Kidney (tissue), 14 donors: Measurements from ENCODE around the gene EXOC7. TPM values are rescaled to one million over a fixed set of nuclear protein-coding genes. Genes with fewer than 3 reads are reported as not detected.

Experiments used
- DNase-seq, 5 donors: peaks; one replicate each; pipeline ENCODE4 v3.0.0-alpha.2; 2013 to 2020
- FAIRE-seq: peaks from 2 replicates; lab custom pipeline; 2012; peaks lifted over from hg19 to GRCh38; lab: Jason Lieb, UNC
- H3K27ac ChIP-seq, 2 donors: one replicate each; pipeline ENCODE4 v1.7.0; 2013; ENCODE audit warnings: low read depth in 2 of 2, low read length in 2 of 2, inconsistent platforms in 1 of 2
- H3K27me3 ChIP-seq: one replicate; pipeline ENCODE4 v1.7.1; 2013; ENCODE audit warnings: low read length, inconsistent platforms; ENCODE audit not compliant: control insufficient read depth, insufficient read depth
- H3K36me3 ChIP-seq, 3 donors: one replicate each; pipeline versions ENCODE4 v1.7.0 to v1.7.1; 2013; ENCODE audit warnings: low read length in 3 of 3, control low read depth in 1 of 3, inconsistent platforms in 1 of 3; ENCODE audit not compliant: insufficient read depth in 3 of 3, control insufficient read depth in 2 of 3
- H3K4me1 ChIP-seq, 3 donors: one replicate each; pipeline versions ENCODE4 v1.7.0 to v1.7.1; 2013; ENCODE audit warnings: low read length in 3 of 3, inconsistent platforms in 1 of 3, low read depth in 1 of 3; ENCODE audit not compliant: control insufficient read depth in 2 of 3, insufficient read depth in 2 of 3
- H3K4me3 ChIP-seq, 3 donors: one replicate each; pipeline versions ENCODE4 v1.7.0 to v1.8.1; 2013; ENCODE audit warnings: low read length in 3 of 3, control low read depth in 1 of 3, inconsistent platforms in 1 of 3
- H3K9ac ChIP-seq, 3 donors: one replicate each; pipeline versions ENCODE4 v1.7.0 to v1.7.1; 2013; ENCODE audit warnings: low read length in 3 of 3, control low read depth in 1 of 3, inconsistent platforms in 1 of 3
- H3K9me3 ChIP-seq, 3 donors: one replicate each; pipeline versions ENCODE4 v1.7.0 to v1.7.1; 2013; ENCODE audit warnings: low read length in 3 of 3, control low read depth in 1 of 3, inconsistent platforms in 1 of 3; ENCODE audit not compliant: control insufficient read depth in 2 of 3, insufficient read depth in 1 of 3
- CTCF ChIP-seq: IDR thresholded peaks from 3 replicates; pipeline ENCODE4 v1.5.1; 2012; ENCODE audit warnings: mild to moderate bottlenecking, moderate library complexity, borderline replicate concordance; ENCODE audit not compliant: insufficient read depth; ENCODE audit errors: extremely low read depth
- intact Hi-C: fragments of 100-400 bp; cut with DNase I; formaldehyde crosslinking; loops from one replicate; pipeline ENCODE4 v1.11.1; 2022
- polyA plus RNA-seq: library from polyadenylated mRNA; stranded (reverse); fragments of 350-450 nt; fragmentation: Illumina TruSeq; extraction: RNeasy Lipid Tissue Mini Kit (QIAGEN cat#74804); gene quantifications from one replicate; pipeline ENCODE4 v1.2.3, GENCODE V29; 2014; ENCODE audit warnings: low read depth, low replicate concordance; ENCODE audit not compliant: insufficient read depth
- total RNA-seq: library from RNA; stranded (reverse); fragmentation: NEBNext Ultra II Directional; extraction: Animal tissue kit (Norgen Biotek cat#: 25700); gene quantifications from one replicate; pipeline ENCODE4 v1.2.1, GENCODE V29; 2021
- donor health status: control.
- donor health status: control.
- donor health status: control.
- donor health status: control.
- donor health status: control.
- donor health status: DM: yes; HTN: yes; CAD: no.
- donor health status: Normal renal cell carcinoma (clear cell type).

Gene EXOC7
- total and polyA plus RNA-seq, 2 donors from 2014 or later, result 83.2 to 143 TPM

- no peaks in the 10 kb centered on the region for H3K4me1 ChIP-seq
- intact Hi-C loops, result no loop called here
These were observed 18.4 kb downstream of the EXOC7 start for GRCh38 chr17:76085066-76085730.

GRCh38 chr17:76083536-76084182 lies 19.9 kb downstream of the EXOC7 start:
- FAIRE-seq (no peak), DNase-seq (peak in 1 of 5 donors; percentile 59)
- TF ChIP-seq CTCF, result no peak
- peaks cover 0 to 4% (median 4%) of the 10 kb centered on the region in 3 donors for H3K4me1 ChIP-seq
- no peak overlapping the region for H3K27ac ChIP-seq
- no peak overlapping the region for H3K9ac ChIP-seq
- intact Hi-C loops, result no loop called here
- H3K4me3 ChIP-seq, result no peak overlapping the region
- H3K27me3 ChIP-seq, result peaks cover 11% of the 10 kb centered on the region
- H3K9me3 ChIP-seq, result no peaks in the 10 kb centered on the region
- H3K36me3 ChIP-seq, result peaks cover 3 to 28% (median 22%) of the 10 kb centered on the region in 3 donors

More at GRCh38 chr17:76085066-76085730, 18.4 kb downstream of the EXOC7 start:
- H3K9ac ChIP-seq, result no peak overlapping the region
- no peak for FAIRE-seq
- H3K27me3 ChIP-seq, result no peaks in the 10 kb centered on the region
- no peak overlapping the region for H3K27ac ChIP-seq
- H3K9me3 ChIP-seq, result no peaks in the 10 kb centered on the region
- DNase-seq, result peak in 1 of 5 donors; percentile 0
- no peak for TF ChIP-seq CTCF
- H3K4me3 ChIP-seq, result no peak overlapping the region
- H3K36me3 ChIP-seq, result peaks cover 3 to 41% (median 31%) of the 10 kb centered on the region in 3 donors

GRCh38 chr17:76082326-76083251 lies 21.0 kb downstream of the EXOC7 start:
- FAIRE-seq (no peak), DNase-seq (peak in 4 of 5 donors; percentile 6 to 67 (median 39))
- Histone ChIP-seq H3K9me3 (no peaks in the 10 kb centered on the region), H3K9ac (no peak overlapping the region), H3K27ac (no peak overlapping the region), H3K36me3 (peaks cover 0 to 20% (median 17%) of the 10 kb centered on the region in 3 donors), H3K4me1 (peaks cover 0 to 4% (median 4%) of the 10 kb centered on the region in 3 donors), H3K4me3 (no peak overlapping the region), H3K27me3 (peaks cover 20% of the 10 kb centered on the region)
- intact Hi-C loops, result no loop called here
- no peak for TF ChIP-seq CTCF
